ENCODE data around the gene DNAJB8. TPM values are rescaled to one million over a fixed set of nuclear protein-coding genes. Genes with fewer than 3 reads are reported as not detected.

Gene DNAJB8
- total RNA-seq, 4 donors from 2014 or later, result not detected

- no peak overlapping the region for H3K4me3 ChIP-seq (ENCODE audit: low read depth, poor library complexity, severe bottlenecking)
- WGBS, 2 donors, result 91 to 96% methylated on average over 10 of the region's 10 CpGs
- TF ChIP-seq, protein P1, sequence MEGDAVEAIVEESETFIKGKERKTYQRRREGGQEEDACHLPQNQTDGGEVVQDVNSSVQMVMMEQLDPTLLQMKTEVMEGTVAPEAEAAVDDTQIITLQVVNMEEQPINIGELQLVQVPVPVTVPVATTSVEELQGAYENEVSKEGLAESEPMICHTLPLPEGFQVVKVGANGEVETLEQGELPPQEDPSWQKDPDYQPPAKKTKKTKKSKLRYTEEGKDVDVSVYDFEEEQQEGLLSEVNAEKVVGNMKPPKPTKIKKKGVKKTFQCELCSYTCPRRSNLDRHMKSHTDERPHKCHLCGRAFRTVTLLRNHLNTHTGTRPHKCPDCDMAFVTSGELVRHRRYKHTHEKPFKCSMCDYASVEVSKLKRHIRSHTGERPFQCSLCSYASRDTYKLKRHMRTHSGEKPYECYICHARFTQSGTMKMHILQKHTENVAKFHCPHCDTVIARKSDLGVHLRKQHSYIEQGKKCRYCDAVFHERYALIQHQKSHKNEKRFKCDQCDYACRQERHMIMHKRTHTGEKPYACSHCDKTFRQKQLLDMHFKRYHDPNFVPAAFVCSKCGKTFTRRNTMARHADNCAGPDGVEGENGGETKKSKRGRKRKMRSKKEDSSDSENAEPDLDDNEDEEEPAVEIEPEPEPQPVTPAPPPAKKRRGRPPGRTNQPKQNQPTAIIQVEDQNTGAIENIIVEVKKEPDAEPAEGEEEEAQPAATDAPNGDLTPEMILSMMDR (IDR thresholded peaks at IDR 0.05), result no peak
- TF ChIP-seq POLR2A (IDR thresholded peaks at IDR 0.05), result no peak
- intact Hi-C loops (cut with DNase I; ENCODE audit: low total_unique reads), result no loop called here
- no peak for DNase-seq (ENCODE audit: low spot score in 2 of 2)
These were observed 2.9 kb downstream of the DNAJB8 start for GRCh38 chr3:128463771-128464170.

- DNase-seq (ENCODE audit: low spot score in 2 of 2), result no peak
- 72 to 75% methylated on average over 9 to 10 of the region's 11 CpGs for WGBS, 2 donors
- intact Hi-C loops (cut with DNase I; ENCODE audit: low total_unique reads), result no loop called here
- TF ChIP-seq POLR2A (IDR thresholded peaks at IDR 0.05), result no peak
- TF ChIP-seq, protein P1 (IDR thresholded peaks at IDR 0.05), result no peak
- no peak overlapping the region for H3K4me3 ChIP-seq (ENCODE audit: low read depth, poor library complexity, severe bottlenecking)
These were observed 3.3 kb downstream of the DNAJB8 start for GRCh38 chr3:128463354-128463753.

DNA sequence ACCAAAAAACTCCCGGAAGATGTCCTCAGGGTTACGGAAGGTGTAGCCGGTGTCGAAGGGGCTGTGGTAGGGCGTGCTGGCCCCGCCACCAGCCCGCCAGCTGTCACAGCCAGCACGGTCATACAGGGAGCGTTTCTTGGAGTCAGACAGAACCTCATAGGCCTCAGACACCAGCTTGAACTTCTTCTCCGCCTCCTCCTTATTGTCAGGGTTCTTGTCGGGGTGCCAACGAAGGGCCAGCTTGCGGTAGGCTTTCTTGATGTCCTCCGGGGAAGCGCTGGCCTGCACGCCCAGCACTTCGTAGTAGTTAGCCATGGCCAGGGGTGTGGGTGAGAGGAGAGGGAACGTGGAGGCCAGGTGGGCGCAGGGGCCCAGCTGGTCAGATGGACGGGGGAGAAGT lies 3.8 kb downstream of the DNAJB8 start:
- intact Hi-C loops (cut with DNase I; ENCODE audit: low total_unique reads), result no loop called here
- no peak for TF ChIP-seq POLR2A (IDR thresholded peaks at IDR 0.05)
- TF ChIP-seq, protein P1 (IDR thresholded peaks at IDR 0.05), result no peak
- H3K4me3 ChIP-seq (ENCODE audit: low read depth, poor library complexity, severe bottlenecking), result no peak overlapping the region
- 90 to 95% methylated on average over 20 of the region's 20 CpGs for WGBS, 2 donors
- no peak for DNase-seq (ENCODE audit: low spot score in 2 of 2)

GRCh38 chr3:128462341-128462910 lies 4.3 kb downstream of the DNAJB8 start:
- intact Hi-C loops (cut with DNase I; ENCODE audit: low total_unique reads), result no loop called here
- no peak for DNase-seq (ENCODE audit: low spot score in 2 of 2)
- no peak for TF ChIP-seq POLR2A (IDR thresholded peaks at IDR 0.05)
- TF ChIP-seq, protein P1 (IDR thresholded peaks at IDR 0.05), result no peak
- no peak overlapping the region for H3K4me3 ChIP-seq (ENCODE audit: low read depth, poor library complexity, severe bottlenecking)
- 89 to 95% methylated on average over 23 of the region's 23 CpGs for WGBS, 2 donors

DNA sequence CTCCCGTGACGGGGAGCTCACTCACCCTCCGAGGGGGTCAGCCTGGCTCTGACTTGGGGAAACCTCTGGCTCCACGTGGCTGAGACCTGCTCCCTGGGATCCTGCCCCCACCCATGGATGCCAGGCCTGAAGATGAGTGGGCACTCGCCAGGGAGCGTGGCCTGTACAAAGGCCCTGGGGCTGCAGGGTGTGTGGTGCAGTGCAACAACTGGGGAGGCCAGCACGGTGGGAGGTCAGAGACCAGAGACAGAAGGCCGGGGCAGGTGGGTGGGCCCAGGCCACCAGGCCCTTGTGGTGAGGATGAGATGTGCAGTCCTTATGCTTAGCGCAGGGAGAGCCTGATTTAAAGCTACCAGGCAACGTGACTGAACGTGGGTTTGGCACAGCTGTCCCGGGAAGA lies 5.0 kb downstream of the DNAJB8 start:
- intact Hi-C loops (cut with DNase I; ENCODE audit: low total_unique reads), result no loop called here
- 69 to 78% methylated on average over 12 of the region's 12 CpGs for WGBS, 2 donors
- TF ChIP-seq POLR2A (IDR thresholded peaks at IDR 0.05), result no peak
- TF ChIP-seq, protein P1 (IDR thresholded peaks at IDR 0.05), result no peak
- DNase-seq (ENCODE audit: low spot score in 2 of 2), result no peak
- no peak overlapping the region for H3K4me3 ChIP-seq (ENCODE audit: low read depth, poor library complexity, severe bottlenecking)

- no peak overlapping the region for H3K4me3 ChIP-seq (ENCODE audit: low read depth, poor library complexity, severe bottlenecking)
- no peak for TF ChIP-seq POLR2A (IDR thresholded peaks at IDR 0.05)
- TF ChIP-seq, protein P1 (IDR thresholded peaks at IDR 0.05), result no peak
- no peak for DNase-seq (ENCODE audit: low spot score in 2 of 2)
- WGBS, 2 donors, result 77 to 98% methylated on average over 8 to 9 of the region's 9 CpGs
- intact Hi-C loops (cut with DNase I; ENCODE audit: low total_unique reads), result no loop called here
These were observed 7.2 kb downstream of the DNAJB8 start for GRCh38 chr3:128459461-128459820.
